NCI-H2171 (cell line): ENCODE results near the gene BICC1.

Experiments
- DNase-seq: peaks from one replicate; lab custom pipeline; 2025; lab: John Stamatoyannopoulos, UW

Gene BICC1

DNA sequence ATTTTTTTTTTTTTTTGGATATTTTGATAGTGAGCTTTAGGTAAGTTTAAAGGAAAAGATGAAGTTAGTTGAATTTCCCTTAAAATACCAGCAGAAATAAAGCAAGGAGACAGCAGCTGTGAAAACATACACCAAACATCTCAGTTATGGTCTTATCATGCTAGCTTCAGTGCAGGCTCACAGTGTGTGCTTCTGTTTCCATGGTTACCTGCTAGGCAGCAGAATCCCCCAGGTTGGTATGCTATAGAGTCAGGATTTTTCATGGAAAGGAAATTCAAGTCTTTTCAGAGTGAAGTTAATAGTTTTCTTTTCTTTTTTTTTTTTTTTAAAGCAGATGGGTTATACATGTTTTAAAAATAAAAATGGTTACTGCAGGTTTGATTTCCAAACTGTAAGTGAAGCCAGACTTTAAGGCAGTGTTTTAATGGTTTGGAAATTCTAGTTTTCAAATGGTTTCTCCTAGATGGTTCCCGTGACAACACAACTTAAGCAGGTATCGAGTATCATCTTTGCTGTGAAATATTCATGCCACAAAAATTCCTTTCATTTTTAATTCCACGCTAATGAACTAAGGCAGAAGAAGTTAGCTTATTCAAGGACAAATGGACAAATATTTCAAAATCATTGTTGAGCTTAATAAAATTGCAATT lies 230.9 kb downstream of the BICC1 start:
- no peak for DNase-seq

DNA sequence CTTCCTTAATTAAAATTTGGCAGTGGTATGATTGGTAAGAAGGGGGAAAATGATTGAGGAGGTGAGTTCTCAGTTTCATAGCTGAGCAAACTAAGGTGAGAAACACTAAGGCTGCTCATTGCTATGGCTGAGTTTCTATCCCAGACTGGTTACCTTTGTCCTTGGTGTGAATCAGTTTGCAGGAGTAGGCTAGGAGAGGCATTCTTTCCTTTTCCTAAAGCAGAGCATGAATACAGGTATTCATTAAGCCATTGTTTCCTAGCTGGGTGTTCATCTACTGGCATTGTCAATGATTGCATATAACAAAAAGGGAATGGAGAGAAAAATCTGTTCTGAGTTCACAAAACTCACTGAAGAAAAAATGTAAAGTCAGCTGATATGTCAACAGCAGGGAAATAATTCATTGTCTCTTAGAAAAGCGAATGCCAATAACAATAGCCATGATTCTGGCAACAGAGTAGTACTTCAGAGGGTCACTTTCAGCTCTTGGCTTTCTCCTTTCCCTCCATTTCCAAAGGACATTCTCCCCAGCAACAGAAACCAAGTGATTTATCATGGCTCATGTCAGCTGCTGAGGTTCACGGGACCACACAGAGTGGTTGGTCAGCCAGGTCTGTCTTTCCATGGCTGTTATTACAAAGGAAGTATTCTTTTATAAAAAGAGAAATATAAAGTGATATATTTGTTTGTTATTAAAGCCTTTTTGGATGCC lies 234.0 kb downstream of the BICC1 start:
- no peak for DNase-seq

DNA sequence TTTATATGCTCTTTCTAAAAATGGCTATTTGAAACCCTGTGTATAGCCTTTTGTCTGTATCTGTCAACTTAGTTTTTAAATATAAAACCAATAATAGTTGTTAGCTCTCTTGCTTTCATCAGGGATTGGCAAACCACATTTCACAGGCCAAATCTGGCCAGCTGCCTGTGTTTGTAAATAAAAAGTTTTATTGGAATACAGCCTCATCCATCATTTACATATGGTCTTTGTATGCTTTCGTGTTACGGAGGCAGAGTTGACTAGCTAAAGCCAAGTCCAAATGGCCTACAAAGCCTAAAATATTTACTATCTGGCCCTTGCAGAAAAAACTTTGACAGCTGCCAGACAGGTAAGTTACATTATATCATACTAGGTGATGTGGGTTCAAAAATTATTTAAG lies 235.0 kb downstream of the BICC1 start:
- no peak for DNase-seq

DNA sequence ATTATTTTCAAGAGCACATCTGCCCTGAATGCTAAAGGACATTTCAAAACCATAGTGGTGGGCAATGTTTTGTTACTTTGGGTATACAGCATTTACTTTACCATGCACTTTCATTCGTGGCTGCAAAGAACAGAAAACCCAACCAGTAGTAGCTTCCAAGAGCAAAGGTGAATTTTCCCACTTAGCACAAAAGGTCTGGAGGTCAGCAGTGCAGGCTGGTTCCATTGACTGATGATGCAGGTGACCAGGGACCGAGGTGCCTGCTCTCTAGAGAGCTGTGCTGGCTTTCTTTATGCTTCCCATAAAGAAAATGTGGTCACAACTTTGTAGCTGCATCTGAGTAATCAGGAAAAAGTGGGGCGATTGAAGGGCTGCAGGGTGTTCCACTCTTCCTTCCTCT lies 240.0 kb downstream of the BICC1 start:
- no peak for DNase-seq

DNA sequence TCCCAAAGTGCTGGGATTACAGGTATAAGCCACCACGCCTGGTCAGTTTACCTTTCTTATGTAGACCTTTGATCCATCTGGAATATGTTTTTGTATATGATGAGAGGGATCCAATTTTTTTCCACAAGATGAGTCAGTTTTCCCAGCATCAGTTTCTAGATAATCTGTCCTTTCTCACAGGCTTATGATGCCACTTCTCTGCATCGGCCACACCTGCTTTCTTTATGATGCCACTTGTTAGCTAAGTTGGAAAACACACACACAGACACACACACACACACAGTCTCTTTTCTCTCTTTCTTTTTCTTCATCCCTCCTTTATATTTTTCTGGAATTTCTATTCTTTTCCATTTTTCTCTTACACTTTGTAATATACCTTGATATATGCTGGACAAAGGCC lies 240.8 kb downstream of the BICC1 start:
- DNase-seq: no peak

DNA sequence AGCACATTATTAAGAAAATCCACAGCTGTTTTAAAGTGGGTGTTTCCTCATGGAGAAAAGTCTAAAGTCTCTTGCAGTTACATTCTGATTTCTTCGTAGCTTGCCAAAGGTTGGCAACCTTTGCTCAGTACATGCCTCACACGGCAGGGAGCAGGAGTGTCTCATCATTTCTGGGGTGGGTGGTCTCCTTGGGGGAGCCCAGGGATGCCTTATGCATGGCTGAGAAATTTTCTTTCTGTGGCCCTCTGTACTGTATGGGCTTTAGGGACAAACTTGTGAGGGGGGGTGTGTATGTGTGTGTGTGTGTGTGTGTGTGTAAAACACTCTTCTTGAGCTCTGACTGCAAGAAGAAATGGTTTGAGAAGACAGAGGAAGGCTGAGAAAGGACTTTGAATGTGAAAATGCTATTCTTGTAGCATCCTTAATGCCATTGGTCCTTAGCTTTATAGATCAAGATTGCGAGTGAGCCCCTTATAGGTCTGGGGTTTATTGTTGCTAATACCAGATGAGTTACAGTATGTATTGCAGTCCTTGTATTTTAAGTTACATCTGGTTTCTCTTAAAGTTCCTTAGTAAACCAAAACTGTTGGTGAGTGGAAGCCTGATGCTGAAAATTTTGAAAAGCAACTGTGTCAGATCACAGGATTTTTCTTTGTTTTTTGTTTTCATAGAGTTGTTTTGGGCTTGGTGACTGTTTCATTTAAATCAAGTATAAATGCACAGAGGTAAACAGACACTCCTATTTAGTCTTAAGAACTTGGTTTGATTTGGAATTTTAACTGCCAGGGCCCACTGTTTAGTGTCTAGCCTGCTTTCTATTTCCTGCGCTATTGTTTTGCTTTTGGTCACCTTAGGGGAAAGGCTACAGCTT lies 242.0 kb downstream of the BICC1 start:
- no peak for DNase-seq

DNA sequence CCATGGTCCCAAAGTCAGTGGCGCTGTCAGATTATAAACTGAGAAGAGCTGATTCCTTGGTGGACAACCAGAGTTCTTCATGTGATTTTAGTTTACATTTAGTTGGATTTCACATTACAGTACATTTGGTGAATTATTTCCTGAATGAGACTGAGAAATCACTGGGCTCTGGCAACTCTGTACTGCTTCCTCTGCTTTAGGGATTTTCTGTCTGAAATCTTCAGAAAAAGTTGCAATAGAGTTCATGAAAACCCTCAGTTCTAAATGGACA lies 242.6 kb downstream of the BICC1 start:
- no peak for DNase-seq

DNA sequence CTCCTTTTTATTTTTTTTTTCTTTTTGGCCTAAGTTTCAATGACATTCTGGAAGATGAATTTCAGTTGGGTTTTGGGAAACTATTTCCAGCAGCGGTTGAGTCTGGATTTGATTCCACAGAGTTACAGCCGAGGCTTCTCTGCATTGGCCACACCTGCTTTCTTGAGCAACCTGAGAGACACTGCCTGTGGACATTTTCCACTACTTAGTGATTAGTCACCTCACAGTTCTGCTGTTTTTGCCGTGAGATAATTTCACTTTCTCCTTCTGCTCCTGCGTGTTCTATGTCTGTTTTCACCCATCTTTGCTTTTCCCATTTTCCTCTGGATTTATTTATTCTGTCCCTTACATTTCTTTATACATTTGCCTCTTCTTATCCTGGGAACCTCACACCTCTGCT lies 243.0 kb downstream of the BICC1 start:
- no peak for DNase-seq

DNA sequence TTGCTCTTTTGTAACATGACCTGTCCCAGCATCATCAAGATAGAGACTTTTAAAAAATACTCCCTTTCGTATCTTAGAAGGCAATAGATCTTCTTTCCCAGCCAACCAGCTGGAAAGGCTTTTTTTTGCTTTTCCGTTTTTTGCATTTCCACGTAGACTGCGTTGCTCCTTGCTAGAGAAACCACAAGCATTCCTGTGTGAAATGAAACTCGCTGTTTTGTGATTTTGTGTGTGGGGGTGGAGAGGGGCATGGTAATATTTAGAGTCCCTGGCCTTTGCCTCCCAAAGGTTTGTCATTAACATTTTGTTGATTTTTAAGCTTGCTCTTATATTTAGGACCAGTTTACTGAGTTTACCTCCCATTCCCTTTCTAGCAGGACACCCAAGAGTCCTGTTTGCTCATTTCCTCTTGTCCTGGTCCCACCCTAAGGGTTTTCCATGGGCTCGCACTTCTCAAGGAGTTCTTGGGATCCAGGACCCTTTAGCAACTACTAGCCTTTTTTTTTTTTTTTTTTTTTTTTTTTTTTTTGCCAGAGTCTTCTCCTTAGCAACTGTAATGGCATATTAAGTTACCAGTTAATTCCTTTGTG lies 243.6 kb downstream of the BICC1 start:
- DNase-seq: no peak

DNA sequence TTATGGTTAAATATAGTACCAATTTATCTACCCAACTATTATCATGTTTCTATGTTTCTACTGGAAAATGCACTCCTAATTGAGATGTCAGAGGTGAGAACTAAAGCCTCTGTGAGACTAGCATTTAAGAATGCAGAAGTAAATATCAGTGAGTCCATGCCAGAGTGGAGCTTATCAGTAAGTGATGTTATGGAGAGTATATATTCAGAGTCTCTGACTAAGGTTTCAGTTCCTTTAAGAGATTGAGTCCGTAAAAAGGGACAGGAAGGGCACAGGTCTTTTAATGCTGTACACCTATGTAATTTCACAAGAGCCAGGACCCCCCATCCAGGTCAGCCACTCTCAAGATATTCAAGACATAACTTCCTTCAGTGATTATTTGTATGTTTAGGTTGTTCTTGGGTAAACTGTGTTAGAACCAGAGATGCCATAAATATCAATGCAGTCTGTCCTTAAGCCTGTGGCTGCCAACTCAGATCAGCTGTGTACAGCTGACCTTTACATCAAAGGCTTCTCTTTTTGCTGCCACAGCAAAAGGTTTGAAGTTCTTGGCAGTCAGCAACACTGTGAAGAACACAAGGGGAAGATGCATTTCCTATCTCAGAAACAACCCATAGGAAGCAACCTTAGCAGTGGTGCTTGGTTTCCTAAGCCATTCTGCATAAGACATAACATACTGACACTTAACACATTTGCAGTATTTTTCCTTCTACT lies 244.8 kb downstream of the BICC1 start:
- DNase-seq: no peak

DNA sequence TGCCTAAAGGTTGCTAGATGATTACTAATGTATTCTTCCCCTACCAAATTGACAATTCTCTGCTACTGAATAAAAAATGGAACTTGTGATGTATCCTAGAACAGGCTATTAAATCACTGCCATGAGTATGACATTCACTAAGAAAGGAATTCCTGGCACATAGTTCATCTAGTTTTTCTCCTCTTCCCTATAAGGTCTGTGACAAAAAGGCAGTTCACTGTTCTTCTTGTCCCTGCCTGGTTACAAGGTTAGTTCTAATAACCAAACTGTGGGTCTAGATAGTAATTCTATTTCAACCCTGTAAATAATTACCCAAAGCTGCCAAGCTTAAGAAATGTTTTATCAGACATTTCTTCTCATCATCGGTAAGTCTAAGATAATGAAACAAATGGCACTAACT lies 245.6 kb downstream of the BICC1 start:
- DNase-seq: no peak

DNA sequence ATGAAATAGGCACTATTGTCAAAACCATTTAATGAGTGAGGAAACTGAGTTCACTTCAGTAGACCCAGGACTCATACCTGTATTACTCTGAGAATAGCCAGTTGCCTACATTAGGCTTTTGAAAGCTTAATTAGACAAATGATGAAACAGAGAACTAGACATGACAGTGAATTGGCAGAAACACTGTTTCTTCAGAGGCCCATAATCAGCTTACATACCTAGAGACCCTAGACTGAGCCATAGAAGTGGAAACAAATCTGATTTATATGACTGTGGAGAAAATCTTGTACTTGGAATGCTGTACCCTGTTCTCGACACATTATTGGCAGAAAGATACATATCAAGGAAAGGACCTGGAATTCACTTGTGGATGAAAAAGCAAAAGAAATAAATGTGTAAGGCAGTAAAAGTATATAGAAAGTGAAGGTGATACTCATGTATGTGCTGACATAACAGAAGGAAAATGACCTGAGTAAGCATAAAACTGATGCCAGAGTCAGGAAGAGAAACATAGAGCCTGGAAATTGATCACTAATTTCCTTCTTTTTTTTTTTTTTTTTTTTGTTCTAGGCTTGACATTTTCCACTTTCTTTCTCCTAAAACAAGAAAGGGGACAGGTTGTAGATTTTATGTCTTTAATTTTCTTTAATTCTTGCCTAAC lies 251.5 kb downstream of the BICC1 start:
- no peak for DNase-seq

DNA sequence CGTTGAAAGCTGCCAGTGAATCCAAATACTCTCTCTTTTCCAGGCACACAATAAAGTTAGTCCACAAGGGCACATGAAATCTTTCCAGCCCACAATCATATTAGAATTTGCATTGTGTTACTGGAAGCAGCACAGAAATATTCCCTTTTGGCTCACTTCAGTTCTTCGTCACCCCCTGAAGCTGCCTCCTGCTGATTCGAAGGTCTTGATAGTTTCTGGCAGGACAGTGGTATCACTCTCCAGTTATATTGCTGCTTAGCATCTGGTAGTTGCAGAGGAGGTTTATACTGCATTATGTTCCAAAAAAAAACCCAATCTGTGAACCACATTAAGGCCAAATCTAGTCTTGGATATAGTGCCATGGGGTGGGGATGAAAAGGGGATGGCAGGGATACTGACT lies 253.2 kb downstream of the BICC1 start:
- DNase-seq: no peak

DNA sequence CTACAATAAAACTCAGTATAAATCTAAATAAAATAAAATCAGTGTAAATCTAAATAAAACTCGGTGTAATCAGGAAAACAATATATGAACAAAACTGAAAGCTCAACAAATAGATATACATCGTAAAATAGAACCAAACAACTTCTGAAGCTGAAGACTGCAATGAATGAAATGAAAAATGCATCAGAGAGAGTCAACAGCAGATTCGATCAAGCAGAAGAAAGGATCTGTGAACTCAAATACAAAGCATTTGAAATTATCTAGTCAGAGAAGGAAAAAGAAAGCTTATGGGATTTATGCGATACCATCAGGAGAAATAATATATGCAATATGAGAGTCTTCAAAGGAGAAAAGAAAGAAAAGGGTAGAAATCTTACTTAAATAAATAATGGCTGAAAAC lies 255.0 kb downstream of the BICC1 start:
- no peak for DNase-seq

DNA sequence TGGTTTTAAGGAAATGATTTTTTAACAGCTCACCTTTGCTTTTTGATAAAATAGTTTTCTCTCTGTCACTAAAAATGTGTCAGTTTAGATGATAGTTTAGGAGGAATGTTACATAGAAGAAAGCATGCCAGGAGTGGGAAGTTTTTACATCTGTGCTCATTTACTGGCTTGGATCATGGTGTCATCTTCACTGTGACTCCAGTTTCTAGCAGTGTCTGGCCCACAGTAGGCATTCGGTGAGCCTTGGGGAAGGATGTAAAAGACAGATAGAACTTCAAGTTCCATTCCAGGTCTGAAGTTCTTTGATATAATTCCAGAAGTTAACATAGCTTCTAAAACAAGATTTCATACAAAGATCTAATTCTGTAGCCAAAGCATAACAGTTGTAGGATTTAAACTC lies 259.2 kb downstream of the BICC1 start:
- no peak for DNase-seq

DNA sequence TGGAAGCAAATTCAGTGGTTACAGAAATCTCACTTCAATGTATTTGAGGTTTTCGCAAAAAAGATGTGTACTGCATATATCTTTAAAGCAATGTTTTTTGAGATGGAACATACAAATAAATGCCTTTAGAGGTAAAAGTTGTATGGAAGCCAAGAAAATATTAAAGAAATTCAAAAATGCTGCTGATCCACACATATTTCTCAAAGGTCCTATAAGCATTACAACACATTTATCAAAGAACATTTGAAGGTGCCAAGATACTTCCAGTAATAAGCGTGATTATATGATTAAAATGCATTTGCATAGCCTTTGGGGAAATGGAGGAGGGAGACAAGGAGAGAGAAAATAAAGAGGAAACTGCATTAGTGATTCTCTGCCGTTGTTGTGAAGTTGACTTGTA lies 260.1 kb downstream of the BICC1 start:
- no peak for DNase-seq

DNA sequence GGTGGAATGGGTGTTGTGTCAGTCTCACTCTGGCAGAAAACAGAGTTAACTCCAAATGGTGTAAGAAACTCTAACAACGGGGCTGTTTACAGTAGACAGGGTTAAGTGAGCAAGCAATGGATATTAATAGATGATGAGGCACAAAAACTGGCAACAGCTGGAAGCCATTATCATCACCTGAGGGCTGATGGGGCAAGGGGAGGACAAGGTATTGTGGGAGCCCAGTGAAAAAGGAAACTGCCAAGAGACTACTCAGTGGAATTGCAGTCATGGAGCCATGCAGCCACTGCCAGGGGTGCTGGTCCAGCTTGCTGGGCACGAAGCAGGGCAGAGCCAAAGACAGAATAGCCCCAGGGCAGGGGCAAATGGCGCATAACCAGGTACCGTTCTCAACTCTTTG lies 260.7 kb downstream of the BICC1 start:
- DNase-seq: no peak

DNA sequence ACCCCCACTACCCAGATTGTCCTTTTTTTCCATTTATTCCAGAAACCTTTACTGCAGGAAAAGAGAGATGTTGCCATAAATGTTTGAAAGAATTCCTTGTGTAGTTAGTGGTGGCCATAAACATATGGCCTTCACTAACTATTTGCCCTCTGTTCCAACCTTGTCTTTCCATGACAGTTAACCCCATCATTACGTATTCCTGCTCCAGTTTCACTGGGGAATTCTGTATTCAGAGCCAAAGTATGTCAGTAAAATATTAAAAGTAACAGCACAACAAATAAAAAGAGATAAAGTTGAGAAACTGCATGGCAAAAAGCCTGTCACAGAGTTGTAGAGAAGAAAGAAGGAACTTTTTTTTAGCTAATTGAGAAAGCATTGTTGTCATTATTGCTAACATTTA lies 261.3 kb downstream of the BICC1 start:
- DNase-seq: no peak

DNA sequence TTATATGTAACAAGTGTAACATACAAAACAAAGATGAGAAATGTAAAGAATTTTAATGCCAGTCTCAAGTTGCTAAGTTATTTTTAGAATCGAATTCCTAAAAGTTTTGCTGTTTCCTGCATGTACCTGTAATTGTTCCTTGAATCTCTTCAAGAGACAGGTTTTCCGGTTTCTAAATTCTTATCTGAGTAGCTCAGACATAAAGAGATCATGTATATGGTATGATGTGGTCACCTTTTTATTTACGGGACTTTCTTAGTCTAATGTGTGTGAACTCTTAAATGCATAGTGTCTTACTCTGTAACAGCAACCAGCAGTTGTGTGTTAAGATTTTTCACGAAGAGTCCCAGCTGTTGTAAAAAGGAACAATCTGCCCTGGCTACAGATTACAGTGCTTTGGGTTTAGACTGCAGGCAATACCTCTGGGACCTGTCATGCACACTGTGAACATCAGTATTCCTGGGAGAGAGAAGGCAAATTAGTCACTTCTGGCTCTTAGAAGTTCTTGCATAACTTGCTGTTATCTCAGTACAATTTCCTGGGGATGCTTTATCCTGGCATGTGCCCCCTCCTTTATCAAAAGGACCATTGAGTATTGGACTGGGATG lies 263.4 kb downstream of the BICC1 start:
- DNase-seq: no peak

DNA sequence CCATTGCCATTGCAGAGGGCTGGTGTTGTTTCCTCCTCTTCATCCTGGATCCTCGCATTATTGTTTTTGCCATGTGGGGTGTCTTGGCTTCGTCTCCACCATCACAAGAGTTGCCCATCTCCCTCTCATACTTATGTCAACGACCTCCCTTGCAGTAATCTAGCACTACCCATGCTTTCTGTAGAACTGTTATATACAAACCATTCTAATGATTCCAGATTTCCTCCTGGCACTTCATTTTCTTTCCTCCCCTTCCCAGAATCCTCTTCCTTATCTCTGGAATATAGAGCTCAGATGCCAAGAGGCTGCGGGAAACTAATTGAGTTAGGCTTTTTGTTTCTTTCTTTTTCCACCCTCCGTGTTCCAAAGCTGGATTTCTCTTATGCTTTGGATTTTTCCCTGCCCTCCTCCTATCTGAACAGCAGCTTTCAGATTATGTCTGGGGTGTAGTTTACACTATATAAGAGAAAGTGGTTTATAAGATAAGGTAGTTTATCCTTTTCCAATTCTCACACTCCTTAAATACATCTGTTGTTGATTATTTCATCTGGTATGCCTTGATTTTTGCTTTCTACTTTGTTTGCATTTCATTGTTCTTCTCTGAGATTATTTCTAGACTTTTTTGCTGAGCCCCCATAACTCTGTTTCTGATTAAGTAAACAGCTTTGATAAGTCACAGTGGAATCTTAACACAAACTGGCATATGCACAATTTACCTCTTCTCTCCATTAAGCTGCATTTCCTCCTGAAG lies 264.1 kb downstream of the BICC1 start:
- no peak for DNase-seq

DNA sequence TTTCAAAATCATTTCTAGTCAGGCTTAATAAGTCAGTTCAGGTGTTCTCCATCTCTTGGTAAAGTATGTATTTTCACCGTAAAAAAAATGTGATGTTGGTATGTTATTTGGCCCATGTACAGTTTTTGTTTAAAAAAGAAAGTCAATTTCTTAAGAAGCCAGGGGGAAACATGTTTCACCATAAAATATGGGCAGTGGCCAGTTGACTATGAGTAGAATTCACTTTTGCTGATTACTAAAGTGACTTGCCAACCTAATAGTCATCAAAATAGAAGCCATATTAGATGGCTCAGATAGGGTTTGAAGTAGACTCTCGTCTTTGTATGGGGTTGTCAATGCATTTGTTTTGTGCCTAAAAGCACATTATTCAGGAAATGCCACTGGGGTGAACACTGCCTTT lies 266.3 kb downstream of the BICC1 start:
- no peak for DNase-seq
